Subcutaneous adipose tissue (tissue), 4 donors: Measurements from ENCODE around the gene CEP89. TPM values are rescaled to one million over a fixed set of nuclear protein-coding genes. Genes with fewer than 3 reads are reported as not detected.

ENCODE experiments used
- total RNA-seq, 4 donors: library from RNA; depleted of rRNA; stranded (reverse); fragments of >200 nt; gene quantifications; one replicate each; pipeline ENCODE4 v1.1.0, GENCODE V29; 2016
- TF ChIP-seq, protein P1 (sequence below): fragments of 450-650 bp; IDR thresholded peaks from one replicate; pipeline ENCODE4 v1.5.1; 2016; ENCODE audit warnings: low read depth, mild to moderate bottlenecking, control low read depth, antibody characterized with exemption, moderate library complexity

Gene CEP89
- total RNA-seq, 4 donors from 2014 or later: 9.9 to 14.3 (median 11.5) TPM

DNA sequence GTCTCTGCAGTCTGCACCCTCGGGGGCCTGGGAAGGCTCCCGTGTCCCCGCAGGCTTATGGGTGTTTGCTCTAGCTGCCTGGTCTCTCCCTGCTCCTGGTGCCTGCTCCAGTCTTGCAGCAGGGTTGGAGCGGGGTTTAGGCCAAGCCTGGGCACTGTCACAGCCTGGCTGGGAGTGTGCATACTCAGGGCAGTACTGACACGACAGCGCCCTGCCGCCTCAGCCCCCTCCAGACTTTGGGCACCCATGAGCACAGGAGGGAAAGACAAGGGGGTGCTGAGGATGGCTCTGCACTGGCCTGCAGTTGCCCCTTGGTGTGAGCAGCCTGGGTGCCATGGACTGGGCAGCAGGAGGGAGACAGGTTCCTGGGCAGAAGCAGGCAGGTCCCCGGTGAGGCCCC, 35.7 kb downstream of the CEP89 start:
- TF ChIP-seq, protein P1, sequence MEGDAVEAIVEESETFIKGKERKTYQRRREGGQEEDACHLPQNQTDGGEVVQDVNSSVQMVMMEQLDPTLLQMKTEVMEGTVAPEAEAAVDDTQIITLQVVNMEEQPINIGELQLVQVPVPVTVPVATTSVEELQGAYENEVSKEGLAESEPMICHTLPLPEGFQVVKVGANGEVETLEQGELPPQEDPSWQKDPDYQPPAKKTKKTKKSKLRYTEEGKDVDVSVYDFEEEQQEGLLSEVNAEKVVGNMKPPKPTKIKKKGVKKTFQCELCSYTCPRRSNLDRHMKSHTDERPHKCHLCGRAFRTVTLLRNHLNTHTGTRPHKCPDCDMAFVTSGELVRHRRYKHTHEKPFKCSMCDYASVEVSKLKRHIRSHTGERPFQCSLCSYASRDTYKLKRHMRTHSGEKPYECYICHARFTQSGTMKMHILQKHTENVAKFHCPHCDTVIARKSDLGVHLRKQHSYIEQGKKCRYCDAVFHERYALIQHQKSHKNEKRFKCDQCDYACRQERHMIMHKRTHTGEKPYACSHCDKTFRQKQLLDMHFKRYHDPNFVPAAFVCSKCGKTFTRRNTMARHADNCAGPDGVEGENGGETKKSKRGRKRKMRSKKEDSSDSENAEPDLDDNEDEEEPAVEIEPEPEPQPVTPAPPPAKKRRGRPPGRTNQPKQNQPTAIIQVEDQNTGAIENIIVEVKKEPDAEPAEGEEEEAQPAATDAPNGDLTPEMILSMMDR: no peak

DNA sequence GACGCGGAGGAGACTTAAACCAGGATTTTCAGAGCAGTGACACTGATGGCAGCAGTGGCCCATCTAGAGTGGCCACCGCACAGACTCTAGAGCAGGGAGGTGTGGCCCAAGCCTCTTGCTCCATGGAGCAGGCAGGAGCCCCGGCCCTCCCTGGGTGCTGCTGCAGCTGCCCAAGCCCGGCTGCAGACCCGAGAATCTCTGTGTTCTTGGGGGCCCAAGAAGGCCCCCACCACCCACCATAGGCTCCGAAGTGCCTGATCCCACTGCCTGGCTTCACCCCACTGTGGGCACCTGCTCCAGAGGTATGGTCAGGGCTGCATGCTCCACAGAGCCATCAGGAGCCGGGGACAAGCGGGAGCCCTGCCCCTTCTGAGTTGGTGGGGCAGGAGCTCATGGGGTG, 36.1 kb downstream of the CEP89 start:
- TF ChIP-seq, protein P1: no peak

DNA sequence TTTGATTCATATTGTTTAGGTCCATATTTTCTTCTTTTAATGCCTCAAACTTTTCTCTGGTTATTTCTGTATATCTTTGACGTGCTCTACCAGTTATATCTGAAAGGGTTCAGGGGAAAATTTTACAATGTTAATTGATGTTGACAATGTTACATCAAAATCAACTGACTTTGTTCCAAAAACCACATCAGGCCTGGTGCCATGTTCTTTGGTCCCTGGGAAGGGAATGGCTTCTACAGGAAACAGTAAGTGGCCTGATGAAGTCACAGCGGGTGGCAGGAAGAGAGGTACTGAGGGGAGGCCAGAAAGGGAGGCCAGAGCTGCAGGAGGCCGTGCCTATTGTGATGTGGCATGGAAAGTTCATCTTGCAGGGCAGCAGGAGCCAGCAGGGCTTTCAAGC, 38.2 kb downstream of the CEP89 start:
- TF ChIP-seq, protein P1: no peak

DNA sequence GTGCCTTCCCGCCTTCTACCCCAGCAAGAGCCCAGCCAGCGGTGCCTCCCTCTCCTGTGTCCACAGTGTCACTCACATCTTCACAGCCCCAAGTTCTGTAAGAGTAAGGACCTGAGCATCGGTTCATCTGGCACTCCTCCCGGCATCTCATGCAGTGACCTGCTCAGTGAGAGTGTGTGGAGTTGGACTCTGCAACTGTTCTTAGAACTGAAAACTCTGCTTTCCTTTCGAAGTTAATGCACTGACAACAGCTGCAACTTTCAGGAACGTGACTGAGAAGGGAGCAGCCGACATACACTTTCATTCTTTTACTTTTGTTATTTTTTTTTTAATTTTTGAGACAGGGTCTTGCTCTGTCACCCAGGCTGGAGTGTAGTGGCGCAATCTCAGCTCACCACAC, 41.2 kb downstream of the CEP89 start:
- TF ChIP-seq, protein P1: no peak

DNA sequence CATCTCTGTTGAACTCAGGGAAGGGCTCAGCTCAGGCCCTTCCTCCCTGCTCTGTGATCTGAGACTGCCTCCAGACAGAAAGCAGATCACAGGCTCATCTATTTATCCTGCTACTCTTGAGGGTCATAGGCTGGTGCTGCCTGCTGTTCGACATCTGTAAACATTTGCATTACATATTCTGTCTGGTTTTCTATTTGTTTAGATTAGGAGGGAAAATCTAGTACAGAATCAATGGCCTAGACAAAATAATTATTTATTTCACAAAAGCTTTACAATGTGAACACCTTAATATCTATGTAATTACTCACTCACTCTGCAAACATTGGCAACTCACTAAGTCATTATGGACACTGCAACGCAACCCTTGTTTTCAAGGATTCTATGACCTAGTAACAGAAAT, 43.0 kb downstream of the CEP89 start:
- TF ChIP-seq, protein P1: no peak

DNA sequence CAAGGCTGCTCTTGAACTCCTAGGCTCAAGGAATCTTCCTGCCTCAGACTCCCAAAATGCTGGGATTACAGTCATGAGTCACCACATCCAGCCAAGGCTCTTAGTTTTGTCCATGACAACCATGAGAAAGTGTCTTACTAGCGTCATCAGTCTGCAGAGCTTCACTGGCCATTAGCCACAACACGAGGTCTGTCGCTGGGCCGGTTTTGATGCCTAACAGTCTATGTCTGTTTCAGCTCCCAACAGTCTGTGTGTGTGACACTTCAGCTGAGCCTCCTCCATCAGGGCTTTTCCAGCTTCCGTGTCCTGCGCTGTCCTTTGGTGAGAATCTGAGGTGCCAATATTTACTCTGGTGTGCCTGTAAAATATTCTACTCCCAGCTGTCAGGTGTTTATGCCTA, 47.6 kb downstream of the CEP89 start:
- TF ChIP-seq, protein P1: no peak

DNA sequence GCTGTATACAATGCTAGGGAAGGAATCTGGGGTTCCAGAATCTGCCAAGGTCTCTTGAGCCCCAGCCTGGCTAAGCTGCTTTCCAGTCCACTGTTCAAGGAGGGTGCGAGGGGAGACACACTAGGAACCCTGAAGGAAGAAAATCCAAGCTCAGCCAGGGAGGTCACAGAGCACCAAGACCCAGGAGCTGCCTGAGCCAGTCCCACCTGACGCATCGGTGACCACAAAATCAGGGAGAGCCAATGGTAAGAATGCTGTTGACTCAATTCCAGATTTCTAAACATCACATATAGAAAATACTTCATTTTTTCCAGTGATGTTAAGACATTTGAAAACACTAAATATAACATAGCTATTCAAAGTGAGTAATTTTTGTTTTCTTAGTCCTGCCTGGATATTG, 50.1 kb downstream of the CEP89 start:
- TF ChIP-seq, protein P1: no peak

DNA sequence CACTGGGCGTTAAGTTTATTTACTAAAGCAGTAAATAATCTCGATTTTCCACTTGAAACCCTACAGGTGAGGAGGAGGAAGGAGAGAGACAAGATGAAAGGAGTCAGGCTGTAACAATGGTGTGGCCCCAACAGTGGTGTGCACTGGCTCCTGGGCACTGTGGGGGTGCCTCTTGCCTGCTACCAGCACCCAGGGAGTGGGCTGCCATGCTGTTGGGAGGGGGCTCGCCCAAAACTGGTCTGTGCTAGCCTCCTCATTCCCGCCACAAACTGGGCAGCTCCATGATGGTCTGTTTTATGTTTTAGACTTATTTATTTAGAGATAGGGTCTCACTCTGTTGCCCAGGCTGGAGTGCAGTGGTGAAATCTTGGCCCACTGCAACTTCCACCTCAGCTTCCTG, 52.4 kb downstream of the CEP89 start:
- TF ChIP-seq, protein P1: no peak
